DOHH2 (cell line): ENCODE data around the gene DNAL1.

ENCODE experiments used
- EZH2phosphoT487 ChIP-seq: fragments of 200-600 bp; sonication (generic); IDR thresholded peaks from 2 replicates; pipeline ENCODE4 v1.6.1; 2017; ENCODE audit warnings: borderline replicate concordance, mild to moderate bottlenecking, antibody characterized with exemption, low read length, moderate library complexity, mixed read lengths
- TF ChIP-seq, protein P1 (sequence below): fragments of 200-600 bp; sonication (generic); IDR thresholded peaks from one replicate; pipeline ENCODE4 v1.5.1; 2014; ENCODE audit warnings: antibody characterized with exemption, mild to moderate bottlenecking, low read depth, low read length; ENCODE audit not compliant: poor library complexity, severe bottlenecking

DNA sequence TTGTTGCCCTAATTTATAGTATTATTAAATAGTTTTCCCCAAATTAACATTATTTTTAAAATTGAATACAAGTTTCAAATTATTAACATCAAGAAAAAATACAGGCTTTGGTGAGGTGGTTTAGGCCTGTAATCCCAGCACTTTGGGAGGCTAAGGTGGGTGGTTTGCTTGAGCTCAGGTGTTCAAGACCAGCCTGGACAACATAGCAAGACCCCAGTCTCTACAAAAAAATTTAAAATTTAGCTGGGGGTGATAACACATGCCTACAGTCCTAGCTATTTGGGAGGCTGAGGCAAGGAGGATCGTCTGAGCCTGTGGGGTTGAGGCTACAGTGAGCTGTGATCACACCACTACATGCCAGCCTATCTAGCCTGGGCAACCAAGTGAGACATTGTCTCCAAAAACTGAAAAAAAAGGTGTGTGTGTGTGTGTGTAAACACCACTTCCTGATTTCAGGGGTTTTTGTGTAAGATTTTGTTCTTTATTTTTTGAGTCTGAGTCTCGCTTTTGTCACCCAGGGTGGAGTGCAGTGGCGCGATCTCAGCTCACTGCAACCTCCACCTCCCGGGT lies 3.9 kb upstream of the DNAL1 start:
- TF ChIP-seq, protein P1, sequence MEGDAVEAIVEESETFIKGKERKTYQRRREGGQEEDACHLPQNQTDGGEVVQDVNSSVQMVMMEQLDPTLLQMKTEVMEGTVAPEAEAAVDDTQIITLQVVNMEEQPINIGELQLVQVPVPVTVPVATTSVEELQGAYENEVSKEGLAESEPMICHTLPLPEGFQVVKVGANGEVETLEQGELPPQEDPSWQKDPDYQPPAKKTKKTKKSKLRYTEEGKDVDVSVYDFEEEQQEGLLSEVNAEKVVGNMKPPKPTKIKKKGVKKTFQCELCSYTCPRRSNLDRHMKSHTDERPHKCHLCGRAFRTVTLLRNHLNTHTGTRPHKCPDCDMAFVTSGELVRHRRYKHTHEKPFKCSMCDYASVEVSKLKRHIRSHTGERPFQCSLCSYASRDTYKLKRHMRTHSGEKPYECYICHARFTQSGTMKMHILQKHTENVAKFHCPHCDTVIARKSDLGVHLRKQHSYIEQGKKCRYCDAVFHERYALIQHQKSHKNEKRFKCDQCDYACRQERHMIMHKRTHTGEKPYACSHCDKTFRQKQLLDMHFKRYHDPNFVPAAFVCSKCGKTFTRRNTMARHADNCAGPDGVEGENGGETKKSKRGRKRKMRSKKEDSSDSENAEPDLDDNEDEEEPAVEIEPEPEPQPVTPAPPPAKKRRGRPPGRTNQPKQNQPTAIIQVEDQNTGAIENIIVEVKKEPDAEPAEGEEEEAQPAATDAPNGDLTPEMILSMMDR, result no peak
- TF ChIP-seq EZH2phosphoT487, result no peak
